GM21786 (cell line): ENCODE results near the gene TMEM26.

Experiments
- ATAC-seq: cut with Tn5 transposase; IDR thresholded peaks from one replicate; pipeline ENCODE4 v1.9.1; 2021; ENCODE audit not compliant: unreplicated experiment

The TMEM26 gene

DNA sequence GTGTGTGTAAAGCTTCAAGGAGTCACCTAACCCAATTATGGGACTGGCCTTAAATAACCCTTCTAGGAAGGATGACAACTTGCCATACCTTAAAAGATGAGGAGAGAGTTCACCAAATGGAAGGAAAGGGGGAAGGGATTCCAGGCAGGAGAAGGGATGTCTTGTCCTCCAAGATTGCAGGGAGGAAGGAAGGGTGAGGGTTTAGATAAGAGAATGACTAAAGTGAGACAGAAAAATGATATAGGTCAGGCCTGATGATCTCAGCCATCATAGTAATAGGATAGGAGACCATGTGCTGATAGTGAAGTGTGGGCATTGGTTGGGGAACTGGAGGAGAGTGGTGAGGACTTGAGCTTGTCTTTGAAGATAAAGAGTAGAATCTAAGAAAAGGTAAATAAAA lies 7.7 kb upstream of the TMEM26 start:
- no peak for ATAC-seq

DNA sequence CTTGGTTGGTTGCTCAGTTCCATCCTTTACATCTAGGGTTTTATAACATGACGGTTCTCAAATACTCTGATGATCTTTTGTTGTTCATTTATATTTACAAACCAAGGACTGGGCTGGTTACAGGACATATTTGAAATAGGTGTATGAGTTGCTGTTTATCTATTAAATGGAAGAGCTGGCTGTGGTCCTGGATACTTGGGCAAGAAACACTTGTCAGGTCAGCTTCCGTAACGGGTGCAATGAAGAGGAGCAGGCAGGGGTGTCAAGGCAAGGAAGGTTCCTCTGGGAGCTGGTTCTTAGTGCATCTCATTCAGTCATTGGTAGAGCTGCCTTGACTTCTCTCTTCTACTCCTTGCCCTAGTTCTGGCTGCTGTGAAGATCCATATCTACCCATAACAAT lies 4.8 kb upstream of the TMEM26 start:
- ATAC-seq: no peak

DNA sequence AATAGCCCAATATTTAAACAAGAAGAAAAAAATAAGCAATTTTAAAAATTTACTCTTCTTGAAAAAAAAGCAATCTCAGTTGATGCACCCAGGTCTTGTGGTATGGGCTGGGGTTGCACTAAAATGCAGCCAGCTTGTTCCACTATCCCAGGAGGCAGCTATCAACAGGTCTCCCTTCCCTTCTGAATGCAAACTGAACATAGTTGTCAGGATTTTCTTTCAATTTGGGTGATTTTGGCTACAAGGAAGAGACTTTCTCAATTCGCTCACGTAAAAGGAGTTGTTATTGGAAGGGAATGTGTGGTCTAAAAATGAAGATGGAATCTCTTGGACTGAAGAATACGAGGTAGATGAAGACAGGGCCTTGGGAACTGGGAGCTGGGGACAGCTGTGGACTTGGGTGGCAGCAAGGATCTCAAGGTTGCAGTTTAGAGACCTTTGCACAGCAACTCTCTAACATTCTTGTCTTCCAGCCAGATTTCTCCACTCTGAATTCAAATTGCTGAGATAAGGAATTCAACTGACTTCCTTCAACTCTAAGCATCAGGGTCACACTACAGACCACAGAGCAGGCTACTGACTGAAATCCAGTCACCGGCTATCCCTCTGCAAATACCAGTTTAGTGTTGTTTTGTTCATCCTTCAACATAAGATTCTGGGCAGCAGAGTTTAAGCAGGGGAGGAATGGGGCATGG lies 3.1 kb upstream of the TMEM26 start:
- ATAC-seq: no peak

DNA sequence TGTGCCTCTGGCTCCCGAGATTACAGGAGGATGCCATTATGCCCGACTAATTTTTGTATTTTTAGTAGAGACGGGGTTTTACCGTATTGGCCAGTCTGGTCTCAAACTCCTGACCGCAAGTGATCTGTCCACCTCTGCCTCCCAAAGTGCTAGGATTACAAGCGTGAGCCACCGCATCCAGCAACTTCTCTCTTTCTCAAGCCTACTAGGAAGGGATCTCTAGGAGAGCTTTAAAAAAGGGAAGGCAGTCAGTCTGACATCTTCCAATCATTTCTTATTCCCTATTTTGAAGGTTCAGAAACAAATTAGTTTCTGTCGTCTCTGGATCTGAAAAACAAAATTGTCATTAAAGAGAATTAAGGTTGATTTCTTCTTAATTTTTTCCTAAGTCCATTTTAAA lies 2.5 kb upstream of the TMEM26 start:
- ATAC-seq: no peak

DNA sequence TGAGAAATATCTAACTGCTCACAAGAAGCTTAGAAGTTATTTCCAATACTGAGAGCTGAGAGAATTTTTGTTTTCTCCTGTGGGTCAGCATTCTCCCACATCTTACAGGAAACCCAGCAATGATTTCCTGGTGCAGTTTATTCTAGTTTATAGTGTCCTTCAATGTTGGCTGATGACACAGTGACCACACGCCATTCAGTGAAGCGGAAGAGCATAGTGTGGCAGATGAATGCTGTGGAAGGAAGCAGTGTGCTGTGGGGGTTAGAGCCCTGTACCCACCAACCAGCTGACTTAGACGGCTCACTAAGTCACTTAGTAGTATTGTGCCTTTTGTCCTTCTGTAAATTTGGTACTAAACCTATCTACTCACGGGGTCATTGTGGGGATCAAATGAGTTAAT lies 1.4 kb upstream of the TMEM26 start:
- ATAC-seq: no peak

DNA sequence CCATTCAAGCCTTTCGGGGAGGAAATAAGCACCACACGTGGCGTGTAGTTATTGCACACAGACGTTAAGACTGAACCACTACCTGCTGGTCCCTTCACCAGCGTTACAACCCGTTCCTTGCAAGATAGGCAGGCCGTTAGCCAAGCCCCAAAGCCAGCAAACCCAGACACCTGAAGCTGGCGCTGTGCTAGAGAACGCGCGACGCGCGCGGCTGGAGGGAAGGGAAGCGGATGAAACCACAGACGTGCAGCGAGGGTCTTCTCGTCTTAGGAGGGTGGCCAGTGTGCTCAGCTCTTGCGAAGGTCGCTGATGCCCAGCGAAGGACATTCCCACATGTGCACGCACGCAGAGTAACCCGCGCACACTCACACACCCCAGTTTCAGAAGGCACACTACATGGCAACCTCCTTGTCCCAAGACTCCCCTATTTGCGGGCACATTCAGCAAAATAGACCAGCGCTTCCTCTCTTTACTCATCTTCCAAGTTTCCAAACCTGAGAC lies 980 bp downstream of the TMEM26 start:
- no peak for ATAC-seq

DNA sequence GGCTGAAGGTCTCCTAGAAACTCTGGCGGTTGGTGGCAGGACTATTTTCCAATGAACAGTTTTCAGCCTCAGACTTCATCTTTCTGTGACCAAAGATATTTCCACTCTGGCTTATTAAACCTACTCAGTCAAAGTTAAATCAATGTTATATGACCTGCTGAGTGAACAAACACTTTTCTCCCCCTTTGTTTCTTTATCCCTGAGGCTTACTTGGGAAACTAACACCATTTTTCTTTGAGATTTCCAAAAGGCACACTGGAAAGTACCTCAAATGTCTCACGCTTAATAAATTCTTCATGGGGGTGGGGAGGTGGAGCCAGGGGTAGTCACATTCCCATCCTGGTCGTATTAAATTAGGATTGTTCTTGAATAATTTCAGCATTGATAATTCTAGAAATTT lies 1.8 kb downstream of the TMEM26 start:
- no peak for ATAC-seq

DNA sequence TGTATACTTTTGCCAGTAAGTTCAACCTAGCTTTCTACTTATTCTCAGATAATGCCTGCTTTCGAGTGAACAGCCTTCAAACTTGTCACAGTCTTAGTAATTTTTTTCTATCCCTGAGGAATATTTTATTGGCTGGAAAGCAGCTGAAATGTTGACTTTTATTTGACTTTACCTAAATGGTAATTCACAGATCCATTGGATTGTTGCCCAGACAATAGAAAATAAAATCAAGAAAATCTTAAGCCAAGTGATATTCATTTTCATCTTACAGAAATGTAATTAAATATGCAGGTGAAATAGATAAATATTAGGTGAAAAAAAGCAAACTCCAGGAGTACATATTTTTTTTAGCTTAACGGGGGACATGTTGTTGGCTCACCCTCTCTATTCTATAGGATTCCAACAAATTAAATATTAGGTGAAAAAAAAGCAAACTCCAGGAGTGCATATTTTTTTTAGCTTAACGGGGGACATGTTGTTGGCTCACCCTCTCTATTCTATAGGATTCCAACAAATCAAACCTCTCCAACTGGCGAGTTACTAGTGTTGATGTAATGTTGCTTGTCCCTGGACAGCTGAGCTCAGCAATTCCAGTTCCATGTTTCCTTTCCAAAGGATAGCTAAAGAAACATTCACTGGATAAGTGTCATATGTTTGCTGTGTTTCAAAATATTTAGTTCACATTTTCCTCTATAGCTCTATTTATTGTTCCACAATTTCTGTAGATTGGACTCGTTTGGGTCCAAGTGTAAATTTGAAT lies 4.2 kb downstream of the TMEM26 start:
- no peak for ATAC-seq

DNA sequence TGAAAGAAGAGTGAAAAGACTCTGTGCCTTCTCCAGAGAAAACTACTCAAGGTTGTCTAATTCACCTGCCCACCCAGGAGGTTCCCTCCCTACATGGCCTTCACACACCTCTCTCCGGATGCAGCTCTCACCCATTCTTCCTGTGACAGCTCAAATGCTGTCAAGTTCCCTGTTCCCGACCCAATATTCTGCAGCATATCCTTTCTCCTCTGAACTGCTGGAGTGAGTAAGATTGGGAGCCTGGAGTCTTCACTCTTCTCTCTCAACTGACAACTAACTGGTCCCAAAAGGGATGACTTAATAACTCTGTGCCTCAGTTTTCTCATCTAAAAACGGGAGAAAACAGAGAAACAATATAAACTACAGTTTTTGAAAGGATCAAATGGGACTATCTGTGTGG lies 5.1 kb downstream of the TMEM26 start:
- no peak for ATAC-seq

DNA sequence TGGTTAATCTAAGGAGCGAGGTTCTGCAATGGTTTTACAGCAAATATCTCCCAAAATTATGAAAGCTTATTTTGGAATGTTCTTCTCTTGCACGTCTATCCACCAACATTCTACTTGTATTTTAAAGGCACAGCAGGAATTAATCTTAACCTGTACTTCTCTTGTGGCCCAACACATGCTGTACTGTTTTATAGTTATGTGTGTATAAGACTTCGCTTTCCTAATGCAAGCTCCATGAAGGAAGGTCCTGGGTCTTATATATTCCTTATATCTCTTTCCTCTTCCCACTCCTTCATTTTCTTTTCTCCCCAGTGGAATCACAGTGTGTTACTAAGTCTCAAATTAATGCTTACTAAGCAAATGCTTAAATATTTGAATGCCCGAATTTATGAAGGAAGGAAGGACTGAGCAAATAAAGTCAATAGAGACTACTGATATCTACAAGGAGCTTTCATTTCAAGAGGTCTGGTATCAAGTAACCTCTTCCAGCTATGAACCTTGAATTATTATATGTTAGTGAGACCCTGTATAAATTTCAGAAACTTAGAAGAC lies 14.0 kb downstream of the TMEM26 start:
- no peak for ATAC-seq

DNA sequence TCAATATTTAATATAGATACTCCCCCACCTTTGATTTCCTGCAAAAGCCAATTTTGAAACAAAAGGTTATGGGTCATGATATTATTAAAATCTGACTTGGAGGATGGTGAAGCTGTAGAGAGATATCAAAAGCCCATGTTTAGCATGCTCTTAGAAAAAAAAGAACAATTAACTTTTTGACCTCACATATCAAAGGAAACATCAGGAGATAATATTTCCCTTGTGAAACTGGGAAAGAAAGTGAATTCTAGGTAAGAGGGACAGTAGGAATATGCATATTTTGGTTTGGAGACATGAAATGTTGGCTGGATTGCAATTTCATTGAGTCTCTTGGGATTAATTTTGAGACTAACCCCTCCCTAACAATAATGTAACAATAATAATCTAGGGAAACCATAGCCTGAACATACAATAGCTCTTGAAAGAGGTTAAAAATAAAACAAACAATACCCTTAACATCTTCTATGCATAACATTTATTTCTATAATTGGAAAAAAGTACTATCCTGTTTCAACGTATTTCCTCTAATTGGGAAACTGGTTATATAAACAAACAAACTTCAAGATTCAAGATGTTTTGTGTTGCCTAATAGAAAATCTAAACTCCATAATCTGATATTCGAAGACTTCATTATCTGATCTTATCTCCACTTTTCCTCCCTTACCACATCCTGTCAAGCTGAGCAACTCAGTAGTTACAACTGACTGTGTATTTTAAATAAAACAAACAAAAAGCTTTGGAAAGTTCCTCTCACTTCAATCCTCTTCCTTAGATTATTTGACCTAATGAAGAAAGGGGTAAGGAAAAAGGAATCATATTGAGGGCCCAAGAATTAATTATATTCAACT lies 14.8 kb downstream of the TMEM26 start:
- no peak for ATAC-seq

DNA sequence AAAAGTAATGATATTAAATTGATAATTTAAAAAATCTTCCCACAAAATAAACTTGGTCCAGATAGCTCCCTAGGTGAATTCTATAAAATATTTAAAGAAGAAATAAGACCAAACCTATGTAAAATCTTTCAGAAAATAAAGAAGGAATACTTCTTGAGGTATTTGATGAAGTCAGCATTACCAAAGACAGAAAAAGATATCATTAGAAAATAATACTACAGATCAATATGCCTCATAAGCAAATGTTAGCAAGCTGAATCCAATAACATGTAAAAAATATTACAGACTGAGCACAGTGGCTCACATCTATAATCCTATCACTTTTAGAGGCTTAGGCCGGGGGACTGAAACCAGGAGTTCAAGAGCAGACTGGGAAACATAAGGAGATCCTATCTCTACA lies 30.0 kb downstream of the TMEM26 start:
- ATAC-seq: no peak

DNA sequence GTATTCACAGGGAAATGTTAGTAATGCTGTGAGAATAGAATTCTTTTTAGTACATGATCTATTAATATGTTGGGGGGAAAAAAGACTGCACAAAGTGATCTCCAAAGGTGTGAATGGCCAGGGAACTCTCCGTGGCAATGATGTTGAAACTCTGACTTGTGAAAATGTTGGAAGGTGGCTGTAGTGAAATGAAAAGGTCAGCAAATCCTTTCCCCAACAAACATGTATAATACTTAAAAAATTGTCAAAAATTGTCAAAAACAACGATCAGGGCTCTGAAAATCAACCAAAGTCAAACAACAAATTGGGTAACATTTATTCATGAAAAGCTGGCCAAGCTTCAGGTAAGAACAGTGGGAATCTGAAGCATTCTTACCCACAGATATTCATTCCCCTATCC lies 35.5 kb downstream of the TMEM26 start:
- no peak for ATAC-seq

DNA sequence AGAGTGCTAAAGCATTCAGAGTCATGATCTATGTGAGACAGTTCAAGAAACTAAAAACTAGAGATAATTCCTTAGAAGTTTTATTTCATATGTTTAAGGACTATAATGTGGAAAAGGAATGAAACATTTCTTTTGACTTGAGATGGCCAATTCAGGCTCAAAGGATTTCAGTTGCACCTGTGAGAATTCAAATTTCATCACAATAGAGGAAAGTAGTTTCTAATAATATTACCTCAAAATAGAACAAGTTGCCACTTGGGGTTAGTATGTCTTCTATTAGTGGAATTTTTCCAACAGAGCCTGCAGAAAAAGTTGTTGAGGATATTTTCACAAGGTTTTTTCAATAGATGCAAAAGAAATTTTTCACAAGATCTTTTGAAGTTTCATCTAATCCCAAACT lies 37.4 kb downstream of the TMEM26 start:
- no peak for ATAC-seq

DNA sequence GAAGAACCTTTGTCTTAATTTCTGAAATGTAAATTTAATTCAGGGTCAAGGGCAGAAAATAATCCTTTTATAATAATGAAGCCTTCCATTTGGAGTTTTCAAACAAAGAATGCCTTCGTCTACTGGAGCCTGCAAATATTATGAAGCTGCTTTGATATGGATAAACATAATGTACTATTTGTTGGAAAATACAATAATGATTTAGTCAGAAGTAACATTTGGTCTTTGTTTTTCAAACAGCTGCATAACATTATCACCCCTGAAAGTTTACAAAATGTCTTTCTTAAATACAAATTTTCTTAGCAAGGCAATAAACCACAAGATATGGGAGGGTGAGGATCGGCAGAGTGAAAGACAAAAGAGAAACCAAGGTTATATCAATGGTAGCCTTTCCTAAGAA lies 41.5 kb downstream of the TMEM26 start:
- no peak for ATAC-seq

DNA sequence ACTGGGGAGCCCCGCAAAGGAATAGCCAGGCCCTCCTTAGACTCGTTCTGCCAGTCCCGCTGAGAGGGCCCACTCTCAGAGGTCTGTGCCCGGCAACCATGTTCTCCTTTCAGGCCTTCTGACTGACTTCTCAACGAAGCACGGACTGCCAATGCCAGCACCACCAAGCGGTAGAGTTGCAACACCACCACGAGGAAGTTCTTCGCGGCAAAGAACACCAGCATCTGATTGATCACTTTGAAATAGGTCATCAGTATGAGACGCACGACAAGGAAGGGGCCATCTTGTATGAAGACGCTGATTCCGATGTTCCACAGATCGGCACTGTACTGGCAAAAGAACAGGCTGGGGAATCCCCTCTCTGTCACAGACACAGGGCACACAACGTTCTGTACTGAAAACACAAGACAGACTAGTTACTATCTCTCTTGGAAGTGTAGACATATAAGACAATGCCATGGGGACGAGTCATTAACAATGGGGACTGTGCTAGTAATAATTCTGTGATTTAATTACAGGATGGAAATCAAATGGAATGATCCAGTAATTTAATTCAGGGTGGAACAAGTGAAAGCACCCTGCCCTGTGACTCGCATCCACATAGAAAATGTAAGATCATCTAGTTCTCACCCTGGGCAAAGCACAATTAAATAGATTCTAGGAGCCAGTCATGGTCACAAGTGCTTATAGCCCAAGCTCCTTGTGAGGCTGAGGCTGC lies 42.7 kb downstream of the TMEM26 start:
- ATAC-seq: no peak

DNA sequence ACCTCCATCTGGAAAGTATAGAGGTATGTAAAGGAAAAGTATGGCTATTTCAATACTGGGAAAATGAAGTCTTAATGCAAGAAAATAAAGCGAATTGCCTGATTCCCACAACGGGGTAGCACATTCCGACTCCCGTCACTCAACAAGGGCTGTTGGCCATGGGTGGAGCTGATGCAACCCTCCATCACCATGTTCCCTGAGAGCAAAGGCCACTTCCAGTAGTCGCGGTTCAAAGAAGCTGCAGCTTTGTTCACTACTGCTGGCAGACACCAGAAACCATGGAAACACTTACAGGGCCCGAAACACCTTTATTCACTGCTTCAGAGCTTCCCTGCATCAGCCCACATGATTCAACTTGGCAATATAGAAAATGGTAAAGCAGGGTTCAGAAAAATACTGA lies 44.0 kb downstream of the TMEM26 start:
- no peak for ATAC-seq

DNA sequence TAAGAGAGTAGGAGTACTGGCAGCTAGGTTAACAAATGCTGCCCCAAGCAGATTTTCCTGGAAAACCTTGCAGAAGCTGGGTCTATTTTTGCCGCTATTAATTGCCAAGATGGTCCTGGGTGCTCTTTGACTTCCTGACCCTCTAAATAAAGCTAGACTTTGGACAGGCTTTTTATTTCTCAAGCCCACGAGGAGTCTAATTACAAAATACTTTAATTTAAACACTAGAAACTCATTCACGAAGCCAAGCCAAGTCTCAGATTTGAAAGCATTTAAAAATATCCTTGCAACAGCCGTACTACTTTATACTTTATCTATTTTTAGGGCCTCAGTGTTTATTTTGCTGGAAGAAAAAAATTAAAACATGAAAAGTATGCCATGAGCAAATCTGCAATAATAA lies 45.1 kb downstream of the TMEM26 start:
- ATAC-seq: no peak

DNA sequence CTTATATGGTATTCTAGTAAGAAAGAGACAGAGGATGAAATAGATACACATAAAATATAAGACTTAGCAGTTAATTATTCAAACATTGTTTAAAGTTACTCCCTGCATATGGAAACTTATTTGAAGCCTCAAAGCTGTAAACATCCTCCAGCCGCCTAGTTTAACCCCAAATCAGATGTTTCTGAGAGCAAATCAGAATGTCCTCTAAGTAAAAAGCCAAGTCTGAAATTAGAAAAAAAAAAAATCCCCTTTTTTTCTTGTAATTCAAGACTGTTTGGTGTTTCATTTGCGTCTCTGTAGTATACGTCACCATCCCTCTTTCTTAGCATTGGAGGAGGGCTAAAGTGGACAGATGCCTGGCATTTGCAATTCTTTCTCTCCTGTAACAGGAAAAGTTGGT lies 46.4 kb downstream of the TMEM26 start:
- no peak for ATAC-seq

DNA sequence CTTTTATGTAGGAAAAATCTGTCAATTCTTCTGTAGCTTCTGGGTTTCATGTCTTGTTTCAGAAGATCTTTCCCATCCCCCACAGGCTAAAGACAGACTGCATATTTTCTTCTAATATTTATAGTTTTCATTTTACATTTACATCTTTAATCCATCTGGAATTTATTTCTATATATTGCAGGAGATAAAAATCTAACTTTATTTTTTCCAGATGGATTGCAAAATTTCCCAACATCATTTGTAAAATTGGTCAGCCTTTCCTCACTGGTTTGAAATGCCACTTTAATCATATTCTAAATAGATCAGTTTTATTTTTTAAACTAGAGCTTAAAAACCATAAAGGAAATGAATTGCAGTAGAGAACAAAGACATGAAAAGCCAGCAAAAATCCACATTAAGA lies 46.9 kb downstream of the TMEM26 start:
- no peak for ATAC-seq

DNA sequence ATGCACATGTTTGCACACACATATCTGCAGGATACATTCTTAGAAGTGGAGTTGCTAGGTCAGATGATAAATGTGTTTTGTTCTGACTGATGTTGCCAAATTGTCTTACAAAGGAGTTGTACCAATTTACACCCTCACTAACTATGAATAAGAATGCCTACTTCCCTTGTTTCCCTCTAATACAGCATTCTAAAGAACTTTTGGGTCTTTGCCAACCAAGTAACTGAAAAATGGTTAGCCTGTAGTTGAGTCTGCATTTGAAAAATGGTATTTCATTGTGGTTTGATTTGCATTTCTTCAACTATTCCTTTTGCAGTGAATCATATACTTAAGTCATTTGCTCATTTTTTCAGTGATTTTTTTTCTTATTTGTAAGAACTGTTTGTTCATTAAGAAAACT lies 48.4 kb downstream of the TMEM26 start:
- no peak for ATAC-seq
